Stimulated activated CD8-positive, alpha-beta memory T cell treated with anti-CD3 and anti-CD28 coated beads, Interleukin-4, amount 100 ng/mL, for 24 hours (primary cell): ENCODE data around the gene KCNH1.

ENCODE experiments used
- DNase-seq: peaks from one replicate; pipeline ENCODE4 v3.0.0-alpha.2; 2020; ENCODE audit warnings: low read depth

Gene KCNH1

GRCh38 chr1:210711825-210712612 is 421.9 kb downstream of the KCNH1 start:
- no peak for DNase-seq

DNA sequence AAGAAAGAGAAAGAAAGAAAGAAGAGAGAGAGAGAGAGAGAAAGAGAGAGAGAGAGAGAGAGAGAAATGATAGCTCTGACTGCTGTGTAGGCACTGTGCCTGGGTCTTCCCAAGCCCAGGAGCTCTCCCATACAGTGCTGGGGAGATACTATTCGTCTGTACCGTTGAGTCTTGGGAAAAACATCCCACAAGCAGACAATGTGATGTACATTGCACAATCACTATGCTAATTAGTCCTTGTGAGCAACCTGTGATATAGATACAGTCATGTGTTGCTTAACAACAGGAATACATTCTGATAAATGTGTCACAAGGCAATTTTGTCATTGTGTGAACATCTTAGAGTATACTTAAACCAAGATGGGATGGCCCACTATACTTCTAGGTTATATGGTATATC is 424.2 kb downstream of the KCNH1 start:
- no peak for DNase-seq

DNA sequence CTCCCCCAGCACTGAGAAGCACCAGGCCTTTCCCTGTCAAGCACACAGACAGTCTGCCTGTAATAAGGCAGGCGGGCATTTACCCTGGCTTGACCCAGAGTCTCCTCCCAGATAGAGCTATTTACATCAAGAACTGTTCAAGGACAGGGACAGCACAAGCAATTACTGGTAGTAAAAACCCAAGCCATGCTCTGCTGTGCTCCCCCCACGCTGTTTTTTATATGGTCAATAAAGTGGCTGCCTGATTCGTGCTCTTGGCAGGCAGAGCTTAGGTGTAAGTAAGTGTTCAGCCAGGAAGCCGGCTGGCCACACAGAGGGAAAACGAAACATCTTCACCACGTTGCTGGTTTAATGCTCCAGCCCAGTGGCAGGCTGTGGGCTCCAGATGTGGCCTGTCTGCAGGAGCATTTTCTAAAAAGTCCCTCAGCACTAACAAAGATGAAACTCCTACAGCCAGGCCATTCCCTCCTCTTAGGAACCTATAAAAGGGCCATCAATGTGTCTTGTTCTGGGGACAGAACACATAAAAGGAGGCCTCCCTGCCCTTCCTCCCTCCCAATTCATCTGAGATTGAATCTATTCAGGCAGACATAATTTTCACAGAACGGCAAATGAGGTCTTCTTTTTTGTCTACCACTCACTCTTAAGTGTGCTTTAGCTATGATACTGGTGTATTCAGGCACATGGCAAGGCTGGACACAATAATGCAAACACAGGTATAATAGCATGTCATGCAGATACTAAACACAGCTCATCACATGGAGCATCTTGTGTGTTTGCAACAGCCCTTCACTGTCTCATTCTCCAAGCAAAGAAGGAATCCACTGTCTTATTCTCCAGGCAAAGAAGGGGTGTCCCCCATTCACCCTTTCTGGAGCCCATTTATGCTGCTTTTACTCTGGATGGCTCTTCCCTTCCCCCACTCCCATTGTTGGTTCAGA is 426.4 kb downstream of the KCNH1 start:
- DNase-seq = no peak

GRCh38 chr1:210706246-210706645 is 427.7 kb downstream of the KCNH1 start:
- no peak for DNase-seq

DNA sequence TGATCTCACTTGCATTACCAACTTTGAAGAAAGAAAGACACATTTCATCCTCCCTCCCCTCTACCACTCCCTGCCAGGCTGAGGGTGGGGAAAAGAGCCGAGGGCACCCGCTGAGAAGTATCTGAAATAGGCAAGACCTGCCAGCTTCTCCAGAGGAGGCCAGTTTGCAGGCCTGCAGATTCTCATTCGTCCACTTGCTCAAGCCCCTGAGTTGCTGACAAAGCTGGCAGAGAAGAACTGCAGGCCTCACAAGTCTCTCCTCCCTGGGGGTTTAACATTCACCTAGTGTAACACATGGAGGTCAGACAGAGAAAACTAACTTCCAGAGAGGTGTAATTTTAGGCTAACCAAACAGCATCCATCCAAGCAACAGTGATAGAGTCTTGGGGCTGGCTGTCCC is 428.9 kb downstream of the KCNH1 start:
- no peak for DNase-seq

DNA sequence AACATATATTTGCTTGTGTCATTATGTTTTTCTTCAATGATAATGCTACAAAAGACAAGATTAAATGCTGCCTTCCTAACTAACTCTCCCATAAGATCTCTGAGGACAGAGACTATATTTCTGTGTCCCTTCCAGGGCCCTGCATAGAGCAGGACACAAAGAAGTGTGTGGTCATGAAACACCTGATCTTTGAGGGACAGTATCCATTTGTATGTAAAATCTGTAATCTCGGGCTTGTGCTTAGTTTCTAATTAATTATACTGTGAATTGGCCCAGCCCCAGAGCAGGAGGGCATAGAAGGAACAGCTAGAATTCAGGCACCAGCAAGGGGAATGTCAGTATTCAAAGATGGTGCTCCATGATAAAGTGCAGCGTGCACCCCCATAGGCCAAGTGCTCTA is 430.4 kb downstream of the KCNH1 start:
- DNase-seq = no peak

DNA sequence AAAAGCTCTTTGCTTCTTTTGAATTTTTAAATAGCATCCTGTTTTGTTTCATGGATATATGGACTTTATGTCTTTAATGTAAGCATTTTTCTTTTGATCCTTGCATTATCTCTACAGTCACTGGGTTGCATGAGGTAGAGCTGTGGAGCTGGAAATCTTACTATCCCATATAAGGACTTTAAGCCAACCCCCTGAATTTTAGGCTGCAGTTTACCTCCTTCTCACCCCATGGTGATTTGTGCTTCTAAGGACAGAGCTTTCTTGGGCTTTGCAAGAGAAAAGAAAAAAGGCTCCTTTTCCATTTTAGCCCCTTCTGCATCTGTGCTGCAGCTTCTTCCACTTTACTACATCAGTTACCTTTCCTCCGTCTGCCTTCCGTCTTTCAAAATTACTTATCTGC is 431.4 kb downstream of the KCNH1 start:
- DNase-seq = no peak

GRCh38 chr1:210700511-210700910 is 433.4 kb downstream of the KCNH1 start:
- DNase-seq = no peak

DNA sequence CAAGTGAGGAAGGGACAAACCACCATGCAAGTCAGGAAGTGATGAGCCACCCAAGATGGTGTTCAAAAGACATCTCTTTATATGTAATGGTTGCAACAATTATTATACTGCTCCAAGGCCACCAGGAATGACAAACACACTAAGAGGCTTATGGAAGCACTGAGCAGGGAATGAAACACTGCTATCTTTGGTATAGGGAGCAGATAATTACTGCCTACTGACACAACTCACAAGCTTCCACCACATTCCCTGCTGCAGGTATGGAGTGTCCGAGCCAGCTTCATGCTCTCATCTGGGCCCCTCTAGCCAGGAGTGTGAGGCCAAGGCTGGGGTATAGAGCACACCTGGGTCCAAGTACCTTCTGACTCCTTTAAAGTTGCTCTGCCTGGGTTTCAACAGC is 433.9 kb downstream of the KCNH1 start:
- no peak for DNase-seq

DNA sequence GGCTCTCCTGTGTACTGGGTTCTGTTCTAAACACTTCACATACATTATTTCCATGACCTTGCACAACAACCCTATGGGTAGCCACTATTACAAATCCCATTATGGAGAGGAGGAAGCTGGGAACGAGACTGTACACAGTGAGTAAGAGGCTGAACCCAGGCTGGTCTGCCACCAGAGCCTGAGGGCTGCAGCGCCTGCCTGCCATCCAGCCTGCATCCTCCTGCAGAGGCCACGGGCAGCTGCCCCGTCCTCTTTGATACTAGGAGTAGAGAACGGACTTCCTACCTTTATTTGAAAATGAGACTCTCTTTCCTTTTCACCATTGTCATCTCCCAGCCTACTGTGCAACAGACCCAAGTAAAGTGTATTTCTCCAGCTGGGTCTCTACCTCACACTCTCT is 435.3 kb downstream of the KCNH1 start:
- no peak for DNase-seq

- no peak for DNase-seq
Measured at GRCh38 chr1:210697185-210697584, 436.8 kb downstream of the KCNH1 start.

DNA sequence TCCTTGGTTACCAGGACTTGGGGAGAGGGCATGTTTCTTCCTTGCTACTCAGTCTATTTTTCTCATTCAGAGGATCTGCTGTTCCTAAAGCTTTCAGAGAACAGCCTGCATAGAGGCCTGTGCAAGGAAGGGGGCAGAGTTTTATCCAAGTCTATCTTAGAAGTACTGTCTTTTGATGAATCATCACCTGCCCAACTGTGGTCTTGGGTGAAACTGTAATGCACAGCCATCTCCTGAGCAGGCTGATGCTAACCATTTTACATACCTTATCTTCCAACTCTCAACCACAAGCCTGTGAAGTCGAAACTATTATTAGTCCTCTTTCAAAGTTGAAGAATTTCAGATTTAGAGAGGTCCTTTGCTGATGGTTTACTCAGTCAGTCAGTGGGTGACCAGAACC is 437.2 kb downstream of the KCNH1 start:
- no peak for DNase-seq

GRCh38 chr1:210695026-210695425 is 438.9 kb downstream of the KCNH1 start:
- no peak for DNase-seq

DNA sequence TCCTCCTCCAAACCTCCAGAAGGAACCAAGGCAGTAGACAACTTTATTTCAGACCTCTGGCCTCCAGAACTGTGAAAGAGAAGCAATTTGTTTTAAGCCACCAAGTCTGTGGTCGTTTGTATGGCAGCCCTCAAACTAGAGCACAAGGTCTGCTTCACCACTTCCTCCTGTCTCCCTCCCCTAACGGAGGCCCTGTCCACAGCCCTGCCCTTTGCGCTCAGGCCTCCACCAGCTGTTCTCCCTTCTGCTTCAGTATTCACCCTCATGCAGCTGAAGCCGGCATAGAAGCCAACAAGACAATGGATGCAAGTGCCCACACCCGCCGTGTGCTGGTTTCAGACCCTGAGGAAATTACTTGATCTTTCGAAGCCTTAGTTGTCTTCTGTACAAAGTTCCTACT is 441.2 kb downstream of the KCNH1 start:
- DNase-seq = no peak

DNA sequence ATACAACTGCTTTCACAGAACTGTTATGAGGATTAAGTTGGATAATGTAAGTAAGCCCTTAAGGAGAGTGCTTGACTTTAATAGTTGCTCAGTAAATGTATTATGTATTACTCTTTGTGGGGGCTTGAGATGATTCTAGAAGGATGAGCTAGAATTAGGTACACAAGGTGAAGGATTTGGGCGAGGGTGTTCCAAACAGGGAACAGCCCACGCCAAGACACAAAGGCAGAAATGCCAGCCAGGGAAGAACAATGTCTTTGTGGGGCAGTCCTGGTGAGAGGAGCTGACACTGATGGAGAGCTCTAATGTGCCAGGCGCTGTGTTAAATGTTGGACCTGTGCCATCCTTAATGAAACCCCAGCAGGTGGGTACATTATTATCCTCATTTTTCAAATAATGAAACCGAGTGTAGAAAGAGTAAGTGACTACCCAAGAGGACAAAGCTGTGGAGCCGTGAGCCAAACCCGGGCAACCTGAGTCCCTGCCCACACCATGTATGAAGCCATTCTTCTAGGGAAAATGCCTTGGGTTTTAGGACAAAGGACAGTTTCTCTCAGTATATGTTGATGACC is 442.8 kb downstream of the KCNH1 start:
- no peak for DNase-seq

DNA sequence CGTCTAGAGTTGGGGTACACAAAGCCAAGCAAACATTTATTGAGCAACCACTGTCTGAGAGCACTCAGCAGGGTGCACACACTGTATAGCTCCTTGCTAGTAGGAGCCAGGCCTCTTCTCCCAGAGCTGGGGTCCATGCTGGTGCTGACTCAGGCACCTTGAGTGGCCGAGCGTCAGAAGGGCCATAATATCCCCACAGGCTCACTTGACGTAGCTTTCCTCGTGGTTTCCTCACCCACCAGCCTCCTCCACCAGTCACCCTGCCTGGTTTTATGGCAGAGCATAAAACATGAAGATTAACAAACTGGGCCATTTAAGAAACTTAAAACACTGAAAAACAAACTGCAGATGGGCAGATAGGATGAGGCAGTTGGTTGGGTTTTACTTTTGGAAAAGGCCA is 443.7 kb downstream of the KCNH1 start:
- no peak for DNase-seq

DNA sequence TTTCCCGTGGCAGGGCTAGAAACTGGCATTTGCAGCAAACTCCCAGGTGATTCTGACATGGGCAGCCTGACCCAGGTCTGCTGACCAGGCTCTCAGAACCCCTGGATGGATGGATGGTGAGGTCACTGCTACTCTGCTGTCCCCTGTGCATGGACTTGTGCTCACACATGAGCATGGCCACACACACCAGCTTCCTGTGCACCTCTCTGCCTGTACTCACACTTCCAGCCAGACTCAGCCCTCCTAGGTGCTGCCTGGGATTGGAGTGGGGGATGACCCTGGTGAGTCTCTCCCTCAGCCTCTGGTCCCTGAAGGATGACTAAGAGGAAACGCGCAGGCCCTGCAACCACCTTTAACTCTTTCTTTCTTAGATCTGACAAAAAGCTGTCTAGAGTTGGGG is 444.1 kb downstream of the KCNH1 start:
- no peak for DNase-seq

- DNase-seq = no peak
Measured at GRCh38 chr1:210688512-210689234, 445.3 kb downstream of the KCNH1 start.

DNA sequence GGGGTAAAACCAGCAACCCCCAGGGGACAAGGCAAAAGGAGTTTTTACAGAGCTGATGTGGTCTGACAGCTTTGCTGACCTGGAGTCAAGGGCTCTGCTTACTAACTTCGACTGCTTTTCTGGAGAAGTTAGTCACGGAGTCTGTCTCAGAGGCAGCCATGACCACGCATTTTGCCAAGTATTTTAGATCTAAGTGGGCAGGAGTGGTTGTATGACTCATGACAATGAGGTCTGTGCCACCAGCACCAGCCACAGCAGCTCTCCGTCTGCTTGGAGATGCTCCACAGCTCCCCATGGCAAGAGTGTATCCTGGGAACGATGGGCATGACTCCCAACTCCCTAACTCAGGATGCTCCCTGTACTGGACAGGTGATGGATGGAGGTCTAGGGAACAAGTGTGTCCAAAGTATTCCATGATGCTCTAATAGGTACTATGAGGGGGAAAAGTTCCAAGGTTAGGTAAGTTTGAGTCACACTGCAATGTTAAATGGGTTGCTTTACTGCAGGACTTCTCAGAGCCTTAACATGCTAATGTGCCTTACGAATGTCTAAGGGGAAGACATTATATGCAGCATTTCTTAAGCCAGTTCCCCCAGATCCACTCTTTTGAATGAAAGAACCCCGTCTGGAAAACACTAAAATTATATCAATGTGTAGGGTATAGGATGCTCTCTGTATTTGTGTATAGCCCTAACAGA is 446.2 kb downstream of the KCNH1 start:
- DNase-seq = no peak

DNA sequence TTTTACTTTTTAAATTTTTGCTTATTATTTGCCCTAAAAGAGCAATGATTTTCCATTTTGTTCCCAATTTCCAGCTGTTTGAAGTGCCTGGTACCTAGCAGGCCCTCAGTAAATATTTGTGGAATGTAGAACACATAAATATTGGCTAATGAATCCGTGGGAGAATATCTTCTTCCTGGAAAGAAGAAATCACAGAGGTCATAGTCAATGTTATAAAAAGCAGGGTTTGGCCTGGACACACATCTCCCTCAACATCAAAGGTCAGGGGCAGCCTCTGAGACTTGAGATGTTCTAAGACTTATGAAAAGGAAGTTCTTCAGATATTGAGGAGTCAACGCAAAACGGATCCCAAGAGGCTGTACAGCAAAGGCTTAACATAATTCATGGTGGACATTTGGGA is 447.1 kb downstream of the KCNH1 start:
- no peak for DNase-seq

GRCh38 chr1:210685295-210685650 is 448.7 kb downstream of the KCNH1 start:
- DNase-seq = no peak
